Suprapubic skin (tissue), 4 donors: Measurements from ENCODE around the gene SNAPC2.

ENCODE experiments used
- CTCF ChIP-seq, 2 donors: fragments of 200-600 bp in 1 of 2; fragments of 450-650 bp in 1 of 2; sonication (generic) in 1 of 2; IDR thresholded peaks; one replicate each; pipeline ENCODE4 v1.5.1; 2016 to 2019; ENCODE audit warnings: antibody characterized with exemption in 2 of 2, mild to moderate bottlenecking in 1 of 2, moderate library complexity in 1 of 2
- POLR2A ChIP-seq, 2 donors: fragments of 450-650 bp; IDR thresholded peaks; one replicate each; pipeline ENCODE4 v1.6.1; 2017; ENCODE audit warnings: antibody characterized with exemption in 2 of 2, mild to moderate bottlenecking in 2 of 2, moderate library complexity in 2 of 2
- POLR2AphosphoS5 ChIP-seq, 3 donors: sonication (generic); formaldehyde crosslinking; IDR thresholded peaks; one replicate each; pipeline ENCODE4 v1.6.1; 2017; ENCODE audit warnings: antibody characterized with exemption in 3 of 3

DNA sequence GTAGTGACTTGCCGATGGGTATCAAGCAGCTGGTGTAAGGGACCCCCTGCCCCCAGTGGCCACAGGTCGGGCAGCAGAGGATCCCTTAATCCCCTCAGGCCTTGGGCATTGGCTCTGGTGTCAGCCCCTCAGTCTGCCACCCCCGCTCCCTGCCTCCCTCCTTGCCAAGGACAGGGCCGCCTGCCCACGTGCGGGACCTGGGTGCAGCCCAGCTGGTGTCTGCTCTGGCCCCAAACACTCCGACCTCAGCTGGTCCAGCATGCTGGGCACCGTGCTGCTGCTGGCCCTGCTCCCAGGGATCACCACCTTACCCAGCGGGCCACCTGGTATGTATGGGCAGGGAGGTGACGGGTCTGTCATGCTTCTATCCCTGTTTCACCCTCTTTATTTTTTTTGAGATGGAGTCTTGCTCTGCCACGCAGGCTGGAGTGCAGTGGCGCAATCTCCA is 5.5 kb upstream of the SNAPC2 start, which contains the start of gene TGFBR3L:
- TF ChIP-seq CTCF (IDR thresholded peaks at IDR 0.05): no peak
- TF ChIP-seq POLR2A (IDR thresholded peaks at IDR 0.05): no peak
- no peak for TF ChIP-seq POLR2AphosphoS5 (IDR thresholded peaks at IDR 0.05)
